Globus pallidus (tissue), 1 donor: ENCODE results near the gene RFNG.

ENCODE experiments used
- DNase-seq: peaks from one replicate; pipeline ENCODE4 v3.0.0-alpha.2; 2015; ENCODE audit warnings: low spot score

The RFNG gene

GRCh38 chr17:81999976-82000802, 51.4 kb downstream of the RFNG start:
- no peak for DNase-seq

DNA sequence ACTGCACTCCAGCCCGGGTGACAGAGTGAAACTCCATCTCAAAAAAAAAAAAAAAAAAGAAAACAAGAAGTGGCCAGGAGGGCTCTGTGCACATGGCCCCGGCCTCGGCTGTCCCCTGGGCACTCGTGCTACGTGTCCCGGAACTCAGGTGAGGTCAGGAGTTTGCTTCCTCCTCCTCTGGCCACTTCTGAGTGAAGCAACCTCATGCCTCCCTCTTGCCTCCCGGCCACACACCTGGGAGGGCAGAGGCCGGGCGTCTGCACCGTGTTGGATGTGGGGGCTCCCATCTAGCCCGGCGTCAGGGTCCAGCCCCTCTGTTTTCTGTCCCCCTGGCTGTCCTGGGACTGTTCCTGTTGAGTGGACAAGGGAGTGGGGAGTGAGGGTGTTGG, 52.0 kb downstream of the RFNG start:
- no peak for DNase-seq

GRCh38 chr17:81998691-81999438, 52.7 kb downstream of the RFNG start:
- DNase-seq, result no peak

DNA sequence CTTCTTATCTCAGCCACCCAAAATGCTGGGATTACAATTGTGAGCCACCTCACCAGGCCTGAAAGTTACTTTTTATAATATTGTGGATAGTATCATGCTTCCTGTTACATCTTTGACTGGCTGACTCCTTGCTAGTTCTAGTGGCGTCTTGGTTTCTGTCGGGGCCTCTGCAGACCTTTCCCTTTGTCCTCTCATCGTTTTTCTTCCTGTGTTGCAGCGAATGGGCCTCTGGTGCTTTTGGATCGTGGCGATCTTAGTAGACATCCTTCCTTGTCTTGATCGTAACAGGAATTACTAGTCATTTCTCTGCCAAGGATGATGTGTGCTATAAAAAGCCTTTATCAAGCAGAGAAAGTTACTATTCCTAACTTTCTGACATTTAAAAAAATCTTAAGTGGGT, 53.4 kb downstream of the RFNG start:
- DNase-seq, result no peak
